A549 (cell line): ENCODE results near the gene EXOSC3. TPM values are rescaled to one million over a fixed set of nuclear protein-coding genes. Genes with fewer than 3 reads are reported as not detected.

Experiments used
- BCL3 ChIP-seq: fragments of >200 bp; sonication (Bioruptor Twin); formaldehyde crosslinking; IDR thresholded peaks from 3 replicates; pipeline ENCODE4 v1.6.1; 2016
- CBX2 ChIP-seq: fragments of 200-600 bp; sonication (generic); IDR thresholded peaks from 2 replicates; pipeline ENCODE4 v1.6.1; 2016; ENCODE audit warnings: low read depth, mild to moderate bottlenecking, borderline replicate concordance
- CEBPB ChIP-seq, 2 experiments: fragments of >200 bp in 1 of 2; sonication (Bioruptor Twin) in 1 of 2; formaldehyde crosslinking in 1 of 2; IDR thresholded peaks; 2 replicates each; pipeline ENCODE4 v1.6.1; 2012 to 2016
- CTCF ChIP-seq: fragments of >200 bp; sonication (Bioruptor Twin); formaldehyde crosslinking; IDR thresholded peaks from 3 replicates; pipeline ENCODE4 v1.5.1; 2016
- E2F6 ChIP-seq: IDR thresholded peaks from 2 replicates; pipeline ENCODE4 v1.6.1; 2012; ENCODE audit warnings: low read depth, borderline replicate concordance
- EHMT2 ChIP-seq: fragments of 200-600 bp; sonication (generic); IDR thresholded peaks from 2 replicates; pipeline ENCODE4 v1.6.1; 2016; ENCODE audit warnings: antibody characterized with exemption, low read depth, mild to moderate bottlenecking, moderate library complexity
- ELK1 ChIP-seq: fragments of 150-350 bp; IDR thresholded peaks from 2 replicates; pipeline ENCODE4 v1.6.1; 2014; ENCODE audit warnings: low read depth, mild to moderate bottlenecking, low read length
- ESRRA ChIP-seq: fragments of 150-350 bp; IDR thresholded peaks from 2 replicates; pipeline ENCODE4 v1.6.1; 2014; ENCODE audit warnings: mild to moderate bottlenecking, low read length, borderline replicate concordance
- FOSB ChIP-seq: fragments of 250-450 bp; sonication (Bioruptor Pico); IDR thresholded peaks from 2 replicates; pipeline ENCODE4 v1.5.0; 2020; ENCODE audit warnings: mild to moderate bottlenecking, moderate library complexity
- GATA3 ChIP-seq: IDR thresholded peaks from 2 replicates; pipeline ENCODE4 v1.6.1; 2012; ENCODE audit warnings: borderline replicate concordance
- HEYL ChIP-seq: fragments of 250-450 bp; sonication (Bioruptor Pico); IDR thresholded peaks from 2 replicates; pipeline ENCODE4 v1.8.0; 2021; ENCODE audit warnings: mild to moderate bottlenecking, moderate library complexity
- HMGXB4 ChIP-seq: fragments of 250-450 bp; sonication (Bioruptor Pico); IDR thresholded peaks from 2 replicates; pipeline ENCODE4 v1.5.0; 2021; ENCODE audit warnings: mild to moderate bottlenecking, moderate library complexity, borderline replicate concordance
- HOXA7 ChIP-seq: fragments of 250-450 bp; sonication (Bioruptor Pico); IDR thresholded peaks from 2 replicates; pipeline ENCODE4 v1.5.0; 2020; ENCODE audit warnings: mild to moderate bottlenecking, moderate library complexity
- HOXB5 ChIP-seq: fragments of 250-450 bp; sonication (Bioruptor Pico); IDR thresholded peaks from 2 replicates; pipeline ENCODE4 v1.5.0; 2020; ENCODE audit warnings: mild to moderate bottlenecking, moderate library complexity
- MAFK ChIP-seq: fragments of 450-650 bp; IDR thresholded peaks from 2 replicates; pipeline ENCODE4 v1.6.1; 2014; ENCODE audit not compliant: partially characterized antibody
- MAX ChIP-seq: IDR thresholded peaks from 2 replicates; pipeline ENCODE4 v1.6.1; 2012
- MAZ ChIP-seq: fragments of 150-350 bp; IDR thresholded peaks from 2 replicates; pipeline ENCODE4 v1.6.1; 2014; ENCODE audit warnings: antibody characterized with exemption, low read depth, low read length, borderline replicate concordance
- MYC ChIP-seq: IDR thresholded peaks from 2 replicates; pipeline ENCODE4 v1.6.1; 2012; ENCODE audit warnings: mild to moderate bottlenecking, inconsistent platforms, low read length, improper control_type of control experiment, borderline replicate concordance
- NPAS2 ChIP-seq: fragments of 250-450 bp; sonication (Bioruptor Pico); IDR thresholded peaks from 2 replicates; pipeline ENCODE4 v1.8.0; 2022; ENCODE audit warnings: mild to moderate bottlenecking, moderate library complexity, borderline replicate concordance
- NR3C1 ChIP-seq: fragments of >200 bp; sonication (Bioruptor Twin); formaldehyde crosslinking; IDR thresholded peaks from 3 replicates; pipeline ENCODE4 v1.6.1; 2017
- POLR2AphosphoS2 ChIP-seq: conservative IDR thresholded peaks from 2 replicates; pipeline ENCODE4 v1.6.1; 2012; ENCODE audit warnings: low read length, improper control_type of control experiment, inconsistent platforms
- RAD21 ChIP-seq, 2 experiments: fragments of >200 bp in 1 of 2; sonication (Bioruptor Twin) in 1 of 2; formaldehyde crosslinking in 1 of 2; IDR thresholded peaks in 1 of 2; conservative IDR thresholded peaks in 1 of 2; 2 replicates in 1 of 2; 3 replicates in 1 of 2; pipeline ENCODE4 v1.6.1; 2012 to 2018; ENCODE audit warnings: inconsistent platforms in 1 of 2
- RARB ChIP-seq: fragments of 250-450 bp; sonication (Bioruptor Pico); IDR thresholded peaks from 2 replicates; pipeline ENCODE4 v1.8.0; 2021; ENCODE audit warnings: mild to moderate bottlenecking, moderate library complexity
- RCOR1 ChIP-seq: fragments of 150-350 bp; IDR thresholded peaks from 2 replicates; pipeline ENCODE4 v1.6.1; 2014; ENCODE audit warnings: antibody characterized with exemption, low read length, low read depth
- SMC3 ChIP-seq: fragments of >200 bp; sonication (Bioruptor Twin); formaldehyde crosslinking; IDR thresholded peaks from 3 replicates; pipeline ENCODE4 v1.6.1; 2018; ENCODE audit warnings: inconsistent platforms
- SREBF2 ChIP-seq: fragments of 450-650 bp; IDR thresholded peaks from 2 replicates; pipeline ENCODE4 v1.6.1; 2014; ENCODE audit warnings: mild to moderate bottlenecking, moderate library complexity
- TFCP2L1 ChIP-seq: fragments of 250-450 bp; sonication (Bioruptor Pico); IDR thresholded peaks from 2 replicates; pipeline ENCODE4 v1.5.0; 2021; ENCODE audit warnings: mild to moderate bottlenecking
- ZC3H11A ChIP-seq: fragments of 450-650 bp; IDR thresholded peaks from 2 replicates; pipeline ENCODE4 v1.6.1; 2014; ENCODE audit warnings: antibody characterized with exemption, mild to moderate bottlenecking
- ZFP36 ChIP-seq: fragments of 450-650 bp; IDR thresholded peaks from 2 replicates; pipeline ENCODE4 v1.6.1; 2014; ENCODE audit warnings: borderline replicate concordance; ENCODE audit not compliant: partially characterized antibody
- polyA plus RNA-seq, 4 experiments: library from polyadenylated mRNA; depleted of rRNA in 3 of 4; stranded (reverse); fragments of >200 nt; fragmentation: RNase III in 1 of 4; extraction: RNeasy Plus Mini Kit Qiagen cat#74134 plus additional on column Dnase treatment in 1 of 4; gene quantifications; 2 replicates in 3 of 4; 3 replicates in 1 of 4; pipeline ENCODE4 v1.2.3, GENCODE V29; 2011 to 2017
- TF ChIP-seq, protein P1 (sequence below): fragments of 250-450 bp; sonication (Bioruptor Pico); IDR thresholded peaks from 2 replicates; pipeline ENCODE4 v1.5.0; 2020; ENCODE audit warnings: low read depth, mild to moderate bottlenecking, moderate library complexity
- TF ChIP-seq, protein P2 (sequence below): IDR thresholded peaks from 2 replicates; pipeline ENCODE4 v1.6.1; 2012

The EXOSC3 gene
- polyA plus RNA-seq, 2 of the 4 experiments (the other 2 are of a cell fraction): 63.2 to 72.4 TPM

DNA sequence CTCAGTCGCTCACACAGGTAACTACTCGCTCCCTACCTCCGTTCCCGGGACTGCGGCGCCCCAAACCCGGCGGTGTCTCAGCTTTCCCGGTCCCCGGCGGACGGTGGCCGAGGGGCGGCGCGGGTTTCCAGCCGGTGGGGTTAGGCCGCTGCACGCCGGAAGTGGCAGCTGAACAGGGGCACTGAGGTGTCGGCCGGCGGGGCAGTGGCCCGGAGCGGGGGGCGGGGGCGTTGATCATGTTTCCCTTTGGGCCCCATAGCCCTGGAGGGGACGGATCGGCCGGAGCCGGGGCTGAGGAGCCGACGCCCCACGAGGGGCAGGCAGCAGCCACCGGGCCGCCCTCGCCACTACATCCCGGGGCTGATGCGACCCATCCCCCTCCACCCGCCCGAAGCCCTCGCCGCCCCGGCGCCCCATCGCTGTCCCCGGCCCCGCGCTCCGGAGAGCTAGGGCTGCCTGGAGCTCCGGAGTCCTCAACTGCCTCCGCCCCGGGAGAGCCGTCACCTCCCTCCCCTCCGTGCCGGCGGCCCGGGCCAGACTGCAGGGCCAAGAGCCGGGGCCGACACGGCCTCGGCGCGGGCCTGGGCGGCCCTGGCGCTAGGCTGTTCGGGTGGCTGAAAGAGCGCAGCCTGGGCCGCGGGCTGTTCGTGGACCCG is 15.9 kb upstream of the EXOSC3 start, which contains the start of gene DCAF10 (continued):
- TF ChIP-seq, protein P1, sequence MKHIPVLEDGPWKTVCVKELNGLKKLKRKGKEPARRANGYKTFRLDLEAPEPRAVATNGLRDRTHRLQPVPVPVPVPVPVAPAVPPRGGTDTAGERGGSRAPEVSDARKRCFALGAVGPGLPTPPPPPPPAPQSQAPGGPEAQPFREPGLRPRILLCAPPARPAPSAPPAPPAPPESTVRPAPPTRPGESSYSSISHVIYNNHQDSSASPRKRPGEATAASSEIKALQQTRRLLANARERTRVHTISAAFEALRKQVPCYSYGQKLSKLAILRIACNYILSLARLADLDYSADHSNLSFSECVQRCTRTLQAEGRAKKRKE (CRISPR knock-in tag): no peak
- TF ChIP-seq HOXB5 (CRISPR knock-in tag) (no peak), MAX (peak; percentile 91), SMC3 (0 out of 3 replicates have a peak, but pooled peaks have one; percentile 30), RAD21 (conservative IDR thresholded peaks at IDR 0.05 in 1 of 2, IDR thresholded peaks at IDR 0.05 in 1 of 2) (no peak), NR3C1 (no peak), BCL3 (peak; percentile 71), TFCP2L1 (CRISPR knock-in tag) (0 out of 2 replicates have a peak, but pooled peaks have one; percentile 2), MAFK (no peak), POLR2AphosphoS2 (no peak), FOSB (CRISPR knock-in tag) (no peak), NPAS2 (CRISPR knock-in tag) (no peak), GATA3 (peak; percentile 54), ELK1 (no peak), MYC (peak; percentile 55), CBX2 (no peak), RCOR1 (no peak), MAZ (peak; percentile 86; the same call in 1 of the 2 replicates), ESRRA (no peak), CEBPB (IDR thresholded peaks at IDR 0.05) (no peak), HMGXB4 (CRISPR knock-in tag) (peak; percentile 91; the same call in 1 of the 2 replicates), CTCF (no peak), ZC3H11A (peak; percentile 15; the same call in 1 of the 2 replicates), ZFP36 (no peak), EHMT2 (no peak), RARB (CRISPR knock-in tag) (no peak), SREBF2 (no peak), E2F6 (peak; percentile 79), HOXA7 (CRISPR knock-in tag) (no peak), HEYL (CRISPR knock-in tag) (no peak)
- TF ChIP-seq, protein P2, sequence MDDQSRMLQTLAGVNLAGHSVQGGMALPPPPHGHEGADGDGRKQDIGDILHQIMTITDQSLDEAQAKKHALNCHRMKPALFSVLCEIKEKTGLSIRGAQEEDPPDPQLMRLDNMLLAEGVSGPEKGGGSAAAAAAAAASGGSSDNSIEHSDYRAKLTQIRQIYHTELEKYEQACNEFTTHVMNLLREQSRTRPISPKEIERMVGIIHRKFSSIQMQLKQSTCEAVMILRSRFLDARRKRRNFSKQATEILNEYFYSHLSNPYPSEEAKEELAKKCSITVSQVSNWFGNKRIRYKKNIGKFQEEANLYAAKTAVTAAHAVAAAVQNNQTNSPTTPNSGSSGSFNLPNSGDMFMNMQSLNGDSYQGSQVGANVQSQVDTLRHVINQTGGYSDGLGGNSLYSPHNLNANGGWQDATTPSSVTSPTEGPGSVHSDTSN: peak; percentile 69
